Hair follicular keratinocyte (primary cell): ENCODE measurements around the gene KLRB1. TPM values are rescaled to one million over a fixed set of nuclear protein-coding genes. Genes with fewer than 3 reads are reported as not detected.

Experiments
- total RNA-seq: library from RNA; depleted of rRNA; stranded (reverse); fragments of >200 nt; gene quantifications from 2 replicates; pipeline ENCODE4 v1.2.3, GENCODE V29; 2015

KLRB1 gene
- total RNA-seq, result not detected in 2 replicates

GRCh38 chr12:9607716-9608115 is at the start of gene KLRB1:
KLRB1 (minus strand) TSS chr12:9607916; CDS start chr12:9607839, 77 bp downstream.

Other genes starting within 250 kb of the KLRB1 start
- gene CLEC2D, start 61.8 kb upstream of the KLRB1 start, total RNA-seq, result 0.19 and 2.4 TPM in 2 replicates
- gene CLECL1, start 125.2 kb upstream of the KLRB1 start, total RNA-seq, result not detected in 2 replicates
- gene CD69, start 153.0 kb upstream of the KLRB1 start, total RNA-seq, result not detected in 2 replicates
- gene KLRF1, start 219.6 kb upstream of the KLRB1 start, total RNA-seq, result 2.0 TPM in 1 of 2 replicates, not detected in the other